T-cell (primary cell): ENCODE results near the gene TMEM156. TPM values are rescaled to one million over a fixed set of nuclear protein-coding genes. Genes with fewer than 3 reads are reported as not detected.

ENCODE experiments used
- ATAC-seq, 4 experiments: fragments of 200-7000 bp in 3 of 4; fragments of 150-1000 bp in 1 of 4; cut with Tn5 transposase; replicated peaks in 1 of 4; 1 replicate in 3 of 4; 2 replicates in 1 of 4; pipeline ENCODE4 v1.10.0; 2021; ENCODE audit warnings: moderate library complexity in 3 of 4, mild to moderate bottlenecking in 2 of 4, moderate number of reproducible peaks in 1 of 4
- CTCF ChIA-PET, 2 donors: fragments of 300-600 bp; sonication (Branson Sonifier 250); formaldehyde crosslinking; loops; one replicate each; lab custom pipeline; 2022; ENCODE audit warnings: antibody characterized with exemption in 2 of 2; lab: Charles Lee
- POLR2A ChIA-PET, 2 donors: fragments of 300-600 bp; sonication (Branson Sonifier 250); formaldehyde crosslinking; loops; one replicate each; lab custom pipeline; 2022; ENCODE audit warnings: antibody characterized with exemption in 2 of 2; lab: Charles Lee
- DNase-seq, 35 experiments: peaks; one replicate each; pipeline versions ENCODE4 v3.0.0 to v3.0.0-alpha.2; 2013 to 2023
- H3K27ac ChIP-seq: one replicate; pipeline ENCODE4 v1.5.1; 2013; ENCODE audit warnings: low read length
- H3K27me3 ChIP-seq, 2 experiments: replicated peaks in 1 of 2; 1 replicate in 1 of 2; 2 replicates in 1 of 2; pipeline versions ENCODE4 v1.6.1 to v1.7.0; 2013; ENCODE audit warnings: low read length in 1 of 2, mixed read lengths in 1 of 2; ENCODE audit not compliant: control insufficient read depth in 2 of 2, insufficient read depth in 2 of 2; ENCODE audit errors: extremely low read depth in 1 of 2
- H3K36me3 ChIP-seq, 2 donors: 1 replicate in 1 of 2; 2 replicates in 1 of 2; pipeline versions ENCODE4 v1.6.1 to v1.7.0; 2013; ENCODE audit warnings: low read length in 1 of 2; ENCODE audit not compliant: control insufficient read depth in 2 of 2, insufficient read depth in 1 of 2; ENCODE audit errors: extremely low read depth in 1 of 2
- H3K4me1 ChIP-seq, 2 experiments: 1 replicate in 1 of 2; 2 replicates in 1 of 2; pipeline versions ENCODE4 v1.6.1 to v1.7.0; 2013; ENCODE audit warnings: low read length in 2 of 2, mixed read lengths in 1 of 2; ENCODE audit not compliant: insufficient read depth in 2 of 2, control insufficient read depth in 1 of 2; ENCODE audit errors: extremely low read depth in 1 of 2
- H3K4me3 ChIP-seq, 2 donors: 1 replicate in 1 of 2; 2 replicates in 1 of 2; pipeline versions ENCODE4 v1.5.1 to v1.7.0; 2013; ENCODE audit warnings: mild to moderate bottlenecking in 2 of 2, low read length in 1 of 2, moderate library complexity in 1 of 2; ENCODE audit not compliant: control insufficient read depth in 1 of 2; ENCODE audit errors: extremely low read depth in 1 of 2
- H3K9me3 ChIP-seq: 2 replicates; pipeline ENCODE4 v1.7.0; 2013
- H3K27ac Mint-ChIP-seq, 2 donors: one replicate each; pipeline ENCODE4 v1.8.0; 2020 to 2021; ENCODE audit warnings: mild to moderate bottlenecking in 2 of 2, mixed read lengths in 2 of 2
- H3K27me3 Mint-ChIP-seq, 2 donors: one replicate each; pipeline ENCODE4 v1.8.0; 2021 to 2022; ENCODE audit warnings: mixed read lengths in 2 of 2
- H3K36me3 Mint-ChIP-seq: one replicate; pipeline ENCODE4 v1.8.0; 2021; ENCODE audit warnings: mixed read lengths
- H3K4me1 Mint-ChIP-seq, 3 donors: one replicate each; pipeline ENCODE4 v1.8.0; 2020 to 2022; ENCODE audit warnings: mixed read lengths in 3 of 3, mild to moderate bottlenecking in 1 of 3
- H3K4me3 Mint-ChIP-seq, 3 donors: one replicate each; pipeline ENCODE4 v1.8.0; 2020 to 2022; ENCODE audit warnings: mild to moderate bottlenecking in 3 of 3, mixed read lengths in 3 of 3, moderate library complexity in 3 of 3
- H3K9me3 Mint-ChIP-seq, 3 donors: one replicate each; pipeline ENCODE4 v1.8.0; 2020 to 2022; ENCODE audit warnings: mixed read lengths in 3 of 3
- WGBS: methylation state at CpG from one replicate; pipeline ENCODE4 v1.1.5; 2013; ENCODE audit warnings: missing lambda C conversion rate; ENCODE audit not compliant: insufficient coverage; 5-methylcytosine and 5-hydroxymethylcytosine counted together
- total RNA-seq, 35 experiments: library from RNA in 6 of 35; stranded (reverse) in 6 of 35; fragments of 120-200 nt in 1 of 35; gene quantifications; one replicate each; pipeline versions ENCODE4 v1.2.1 to v1.2.4 and lab custom pipeline; 2013 to 2026

The TMEM156 gene
- total RNA-seq, 5 donors from 2014 or later (not counting 1 experiment from before 2014, with no cell fraction given): 7.5 to 23.1 (median 12.5) TPM

- H3K9me3 Mint-ChIP-seq: no peaks in the 10 kb centered on the region
- DNase-seq: no peak
- ChIA-PET CTCF (interaction anchor here (0.6 to 4.5 kb wide), 6 partner anchors 14 to 271 kb away, joined by 3 to 28 read pairs (median 6); no protein-coding TSS in a partner anchor), POLR2A (interaction anchor here (0.6 to 1.7 kb wide), 6 partner anchors 13 to 377 kb away, joined by 3 to 4 read pairs (median 4); no protein-coding TSS in a partner anchor)
- WGBS: no CpG with 5 or more reads among the region's 3 CpGs
- no peaks in the 10 kb centered on the region for H3K27me3 ChIP-seq
- peak overlapping the region; percentile 78 to 81 (median 79) for H3K4me3 Mint-ChIP-seq
- no peaks in the 10 kb centered on the region for H3K36me3 ChIP-seq
- peaks cover 2% of the 10 kb centered on the region for H3K36me3 Mint-ChIP-seq
- peak in 1 of 4 experiments; percentile 3 for ATAC-seq
- H3K9me3 ChIP-seq: no peaks in the 10 kb centered on the region
- peaks cover 31 to 43% of the 10 kb centered on the region in 2 experiments for H3K4me1 ChIP-seq
- H3K4me1 Mint-ChIP-seq: peaks cover 50 to 56% (median 51%) of the 10 kb centered on the region in 3 donors
- peak overlapping the region; percentile 62 for H3K27ac ChIP-seq
- no peaks in the 10 kb centered on the region for H3K27me3 Mint-ChIP-seq
- peak overlapping the region; percentile 53 to 86 for H3K27ac Mint-ChIP-seq
- peak overlapping the region; percentile 23 to 53 for H3K4me3 ChIP-seq
These were observed 1.5 kb downstream of the TMEM156 start for GRCh38 chr4:39030725-39031124.

- peaks cover 51 to 59% (median 51%) of the 10 kb centered on the region in 3 donors for H3K4me1 Mint-ChIP-seq
- Histone ChIP-seq H3K27me3 (no peaks in the 10 kb centered on the region), H3K9me3 (no peaks in the 10 kb centered on the region), H3K36me3 (no peaks in the 10 kb centered on the region), H3K4me3 (peak overlapping the region; percentile 2 to 53), H3K27ac (peak overlapping the region; percentile 62), H3K4me1 (peaks cover 31 to 43% of the 10 kb centered on the region in 2 experiments)
- H3K36me3 Mint-ChIP-seq: peaks cover 5% of the 10 kb centered on the region
- no peaks in the 10 kb centered on the region for H3K27me3 Mint-ChIP-seq
- CTCF ChIA-PET: interaction anchor here (0.6 to 4.5 kb wide), 11 partner anchors 15 to 496 kb away, joined by 3 to 28 read pairs (median 5); no protein-coding TSS in a partner anchor
- ATAC-seq (peak; percentile 27 to 38 (median 33)), DNase-seq (peak in 2 of 35 experiments; percentile 24 to 54)
- POLR2A ChIA-PET: interaction anchor here (0.6 to 1.7 kb wide), 9 partner anchors 14 to 377 kb away, joined by 3 to 5 read pairs (median 4); no protein-coding TSS in a partner anchor
- H3K27ac Mint-ChIP-seq: peak overlapping the region; percentile 53 to 86
- H3K4me3 Mint-ChIP-seq: peak overlapping the region; percentile 78 to 81 (median 79)
- H3K9me3 Mint-ChIP-seq: no peaks in the 10 kb centered on the region
These were observed 2.2 kb downstream of the TMEM156 start for GRCh38 chr4:39029752-39030694.

GRCh38 chr4:39026096-39026495 lies 6.1 kb downstream of the TMEM156 start:
- H3K9me3 ChIP-seq: peaks cover 2% of the 10 kb centered on the region
- no peak overlapping the region for H3K27ac ChIP-seq
- H3K4me3 ChIP-seq: no peak overlapping the region
- ChIA-PET CTCF (no interaction called here), POLR2A (interaction anchor here in 1 of 2 donors (1.0 kb wide), 1 partner anchor 41 kb away, joined by 3 read pairs; no protein-coding TSS in a partner anchor)
- ATAC-seq (no peak), DNase-seq (no peak)
- H3K4me1 ChIP-seq: peaks cover 16 to 26% of the 10 kb centered on the region in 2 experiments
- H3K36me3 ChIP-seq: no peaks in the 10 kb centered on the region
- Mint-ChIP-seq H3K27ac (no peak overlapping the region), H3K4me3 (no peak overlapping the region), H3K27me3 (no peaks in the 10 kb centered on the region), H3K9me3 (peaks cover 0 to 4% (median 3%) of the 10 kb centered on the region in 3 donors), H3K4me1 (peaks cover 32 to 40% (median 35%) of the 10 kb centered on the region in 3 donors), H3K36me3 (peaks cover 28% of the 10 kb centered on the region)
- H3K27me3 ChIP-seq: no peaks in the 10 kb centered on the region

GRCh38 chr4:39025552-39026085 lies 6.6 kb downstream of the TMEM156 start:
- H3K27ac ChIP-seq: no peak overlapping the region
- no peak overlapping the region for H3K4me3 Mint-ChIP-seq
- peaks cover 2% of the 10 kb centered on the region for H3K9me3 ChIP-seq
- no peak overlapping the region for H3K4me3 ChIP-seq
- peaks cover 31 to 40% (median 35%) of the 10 kb centered on the region in 3 donors for H3K4me1 Mint-ChIP-seq
- CTCF ChIA-PET: no interaction called here
- no peaks in the 10 kb centered on the region for H3K27me3 ChIP-seq
- no peaks in the 10 kb centered on the region for H3K27me3 Mint-ChIP-seq
- ATAC-seq: no peak
- WGBS: 71% methylated on average over 1 of the region's 4 CpGs
- peaks cover 16 to 23% of the 10 kb centered on the region in 2 experiments for H3K4me1 ChIP-seq
- no peak for DNase-seq
- POLR2A ChIA-PET: interaction anchor here in 1 of 2 donors (1.0 kb wide), 1 partner anchor 41 kb away, joined by 3 read pairs; no protein-coding TSS in a partner anchor
- H3K9me3 Mint-ChIP-seq: peaks cover 0 to 4% (median 3%) of the 10 kb centered on the region in 3 donors
- no peaks in the 10 kb centered on the region for H3K36me3 ChIP-seq
- H3K36me3 Mint-ChIP-seq: peaks cover 28% of the 10 kb centered on the region
- H3K27ac Mint-ChIP-seq: peak overlapping the region in 1 of 2 donors; percentile 34

GRCh38 chr4:39024311-39024865 lies 7.8 kb downstream of the TMEM156 start:
- ATAC-seq (no peak), DNase-seq (no peak)
- peaks cover 0 to 4% (median 3%) of the 10 kb centered on the region in 3 donors for H3K9me3 Mint-ChIP-seq
- Histone ChIP-seq H3K27me3 (no peaks in the 10 kb centered on the region), H3K4me1 (peaks cover 13 to 17% of the 10 kb centered on the region in 2 experiments), H3K36me3 (no peaks in the 10 kb centered on the region), H3K4me3 (no peak overlapping the region), H3K9me3 (peaks cover 2% of the 10 kb centered on the region), H3K27ac (no peak overlapping the region)
- ChIA-PET CTCF (interaction anchor here in 1 of 2 donors (0.6 to 0.7 kb wide), 2 partner anchors 121 to 806 kb away, joined by 3 to 4 read pairs; no protein-coding TSS in a partner anchor), POLR2A (interaction anchor here in 1 of 2 donors (0.6 kb wide), 1 partner anchor 28 kb away, joined by 9 read pairs; no protein-coding TSS in a partner anchor)
- peaks cover 28% of the 10 kb centered on the region for H3K36me3 Mint-ChIP-seq
- no CpG with 5 or more reads among the region's 3 CpGs for WGBS
- no peaks in the 10 kb centered on the region for H3K27me3 Mint-ChIP-seq
- H3K4me1 Mint-ChIP-seq: peaks cover 22 to 31% (median 26%) of the 10 kb centered on the region in 3 donors
- H3K27ac Mint-ChIP-seq: no peak overlapping the region
- no peak overlapping the region for H3K4me3 Mint-ChIP-seq
